Astrocyte (in vitro differentiated cells and primary cell): ENCODE measurements around the gene SORT1. TPM values are rescaled to one million over a fixed set of nuclear protein-coding genes. Genes with fewer than 3 reads are reported as not detected.

Experiments used
- DNase-seq: peaks from one replicate; pipeline ENCODE4 v3.0.0-alpha.2; 2010; ENCODE audit warnings: low read depth
- FAIRE-seq: peaks from 2 replicates; lab custom pipeline; 2011; peaks lifted over from hg19 to GRCh38; lab: Jason Lieb, UNC
- H2AFZ ChIP-seq: 2 replicates; pipeline ENCODE4 v1.6.0; 2012; ENCODE audit warnings: low read depth, low read length, inconsistent platforms
- H3K27ac ChIP-seq: 2 replicates; pipeline ENCODE4 v1.5.1; 2011; ENCODE audit warnings: low read depth, low read length, inconsistent platforms
- H3K27me3 ChIP-seq: 2 replicates; pipeline ENCODE4 v1.6.0; 2011; ENCODE audit warnings: low read length, inconsistent platforms; ENCODE audit not compliant: insufficient read depth
- H3K36me3 ChIP-seq: 2 replicates; pipeline ENCODE4 v1.5.1; 2011; ENCODE audit warnings: low read length, inconsistent platforms; ENCODE audit not compliant: insufficient read depth
- H3K4me1 ChIP-seq: 2 replicates; pipeline ENCODE4 v1.5.1; 2011; ENCODE audit warnings: low read length, inconsistent platforms; ENCODE audit not compliant: insufficient read depth
- H3K4me2 ChIP-seq: 2 replicates; pipeline ENCODE4 v1.6.0; 2012; ENCODE audit warnings: low read length, inconsistent platforms
- H3K4me3 ChIP-seq: 2 replicates; pipeline ENCODE4 v1.5.1; 2011; ENCODE audit warnings: low read depth, mild to moderate bottlenecking, low read length, inconsistent platforms; ENCODE audit not compliant: insufficient read depth
- H3K79me2 ChIP-seq: 2 replicates; pipeline ENCODE4 v1.6.0; 2012; ENCODE audit warnings: mild to moderate bottlenecking, low read length, inconsistent platforms; ENCODE audit not compliant: insufficient read depth
- H3K9ac ChIP-seq: 2 replicates; pipeline ENCODE4 v1.6.0; 2012; ENCODE audit warnings: mild to moderate bottlenecking, low read length, inconsistent platforms
- H3K9me3 ChIP-seq: 2 replicates; pipeline ENCODE4 v1.5.1; 2012; ENCODE audit warnings: low read depth, mild to moderate bottlenecking, low read length, inconsistent platforms; ENCODE audit not compliant: insufficient read depth
- H4K20me1 ChIP-seq: 2 replicates; pipeline ENCODE4 v1.6.0; 2012; ENCODE audit warnings: low read length, inconsistent platforms; ENCODE audit not compliant: insufficient read depth
- H3K27ac Mint-ChIP-seq: one replicate; pipeline ENCODE4 v1.8.0; 2021; ENCODE audit warnings: mild to moderate bottlenecking, mixed read lengths; ENCODE audit not compliant: unreplicated experiment
- H3K27me3 Mint-ChIP-seq: one replicate; pipeline ENCODE4 v1.8.0; 2021; ENCODE audit warnings: low read depth, mixed read lengths; ENCODE audit not compliant: unreplicated experiment
- H3K36me3 Mint-ChIP-seq: one replicate; pipeline ENCODE4 v1.8.0; 2021; ENCODE audit warnings: low read depth, mixed read lengths; ENCODE audit not compliant: unreplicated experiment
- H3K4me1 Mint-ChIP-seq: one replicate; pipeline ENCODE4 v1.8.0; 2021; ENCODE audit warnings: low read depth, mixed read lengths; ENCODE audit not compliant: unreplicated experiment
- H3K4me3 Mint-ChIP-seq: one replicate; pipeline ENCODE4 v1.8.0; 2021; ENCODE audit warnings: mild to moderate bottlenecking, moderate library complexity, mixed read lengths; ENCODE audit not compliant: unreplicated experiment
- H3K9me3 Mint-ChIP-seq: one replicate; pipeline ENCODE4 v1.8.0; 2021; ENCODE audit warnings: mild to moderate bottlenecking, mixed read lengths; ENCODE audit not compliant: unreplicated experiment
- EZH2 ChIP-seq: IDR thresholded peaks from 2 replicates; pipeline ENCODE4 v1.6.1; 2012; ENCODE audit warnings: mild to moderate bottlenecking, low read length, inconsistent platforms; ENCODE audit not compliant: insufficient read depth
- total RNA-seq: library from RNA; stranded (reverse); gene quantifications from 2 replicates; pipeline ENCODE4 v1.2.1, GENCODE V29; 2021
- TF ChIP-seq, protein P1 (sequence below): IDR thresholded peaks from 2 replicates; pipeline ENCODE4 v1.5.1; 2011; ENCODE audit warnings: low read depth, mild to moderate bottlenecking, inconsistent platforms, low read length, moderate library complexity; ENCODE audit not compliant: insufficient read depth

The SORT1 gene
- total RNA-seq, 1 donor from 2014 or later, result 135 TPM

DNA sequence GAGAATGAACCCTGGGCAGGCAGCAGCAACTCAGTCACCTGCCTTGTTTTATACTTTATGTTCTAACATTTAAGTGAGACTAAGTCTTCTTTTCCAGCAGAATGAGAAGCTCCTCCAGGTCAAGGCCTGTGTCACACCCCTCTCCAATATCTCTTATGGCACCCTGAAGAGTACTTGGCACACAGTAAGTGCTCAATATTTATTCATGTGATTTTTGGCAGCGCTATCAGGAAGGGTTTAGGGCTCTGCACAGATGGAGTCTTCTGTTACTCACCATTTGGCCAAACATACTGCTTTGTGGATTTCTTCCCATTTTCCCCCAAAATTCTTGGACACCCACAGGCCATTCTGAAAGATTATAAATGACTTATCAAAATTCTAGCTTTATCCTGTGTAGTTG, 47.1 kb downstream of the SORT1 start:
- H3K27ac ChIP-seq, result no peak overlapping the region
- no peaks in the 10 kb centered on the region for H3K79me2 ChIP-seq
- H3K27me3 ChIP-seq, result no peaks in the 10 kb centered on the region
- no peaks in the 10 kb centered on the region for H4K20me1 ChIP-seq
- H3K4me3 ChIP-seq, result no peak overlapping the region
- H3K27ac Mint-ChIP-seq, result no peak overlapping the region
- H3K27me3 Mint-ChIP-seq, result no peaks in the 10 kb centered on the region
- peaks cover 15% of the 10 kb centered on the region for H3K36me3 ChIP-seq
- H3K9me3 Mint-ChIP-seq, result no peaks in the 10 kb centered on the region
- FAIRE-seq, result no peak
- no peaks in the 10 kb centered on the region for H3K9me3 ChIP-seq
- peaks cover 23% of the 10 kb centered on the region for H3K36me3 Mint-ChIP-seq
- no peak overlapping the region for H3K9ac ChIP-seq
- no peaks in the 10 kb centered on the region for H3K4me1 ChIP-seq
- H3K4me1 Mint-ChIP-seq, result no peaks in the 10 kb centered on the region
- no peak for DNase-seq
- no peak for TF ChIP-seq EZH2
- TF ChIP-seq, protein P1, sequence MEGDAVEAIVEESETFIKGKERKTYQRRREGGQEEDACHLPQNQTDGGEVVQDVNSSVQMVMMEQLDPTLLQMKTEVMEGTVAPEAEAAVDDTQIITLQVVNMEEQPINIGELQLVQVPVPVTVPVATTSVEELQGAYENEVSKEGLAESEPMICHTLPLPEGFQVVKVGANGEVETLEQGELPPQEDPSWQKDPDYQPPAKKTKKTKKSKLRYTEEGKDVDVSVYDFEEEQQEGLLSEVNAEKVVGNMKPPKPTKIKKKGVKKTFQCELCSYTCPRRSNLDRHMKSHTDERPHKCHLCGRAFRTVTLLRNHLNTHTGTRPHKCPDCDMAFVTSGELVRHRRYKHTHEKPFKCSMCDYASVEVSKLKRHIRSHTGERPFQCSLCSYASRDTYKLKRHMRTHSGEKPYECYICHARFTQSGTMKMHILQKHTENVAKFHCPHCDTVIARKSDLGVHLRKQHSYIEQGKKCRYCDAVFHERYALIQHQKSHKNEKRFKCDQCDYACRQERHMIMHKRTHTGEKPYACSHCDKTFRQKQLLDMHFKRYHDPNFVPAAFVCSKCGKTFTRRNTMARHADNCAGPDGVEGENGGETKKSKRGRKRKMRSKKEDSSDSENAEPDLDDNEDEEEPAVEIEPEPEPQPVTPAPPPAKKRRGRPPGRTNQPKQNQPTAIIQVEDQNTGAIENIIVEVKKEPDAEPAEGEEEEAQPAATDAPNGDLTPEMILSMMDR, result no peak
- H2AFZ ChIP-seq, result no peak overlapping the region
- H3K4me3 Mint-ChIP-seq, result no peak overlapping the region
- H3K4me2 ChIP-seq, result no peak overlapping the region

DNA sequence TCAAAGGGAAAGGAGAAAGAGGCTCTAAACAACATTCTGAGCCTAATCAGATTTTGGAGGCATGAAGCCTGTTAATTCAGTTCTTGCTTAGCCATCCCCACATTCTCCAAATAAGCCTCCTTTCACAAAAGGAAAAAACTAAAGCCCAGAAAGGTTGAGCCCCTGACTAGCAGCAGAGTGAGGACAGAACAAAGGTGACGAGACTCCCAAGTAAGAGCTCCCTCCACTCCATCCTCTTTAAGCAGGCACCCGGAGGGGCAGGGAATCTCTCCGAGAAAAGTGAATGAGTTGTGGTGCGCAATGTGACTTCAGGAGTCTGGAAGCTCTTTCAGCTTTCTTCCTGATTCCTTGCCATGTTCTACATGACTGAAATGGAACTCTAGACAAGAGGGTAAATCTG, 47.5 kb downstream of the SORT1 start:
- H3K4me2 ChIP-seq, result no peak overlapping the region
- H3K4me3 Mint-ChIP-seq, result no peak overlapping the region
- no peak overlapping the region for H2AFZ ChIP-seq
- TF ChIP-seq EZH2, result no peak
- TF ChIP-seq, protein P1, result no peak
- no peaks in the 10 kb centered on the region for H3K4me1 Mint-ChIP-seq
- no peaks in the 10 kb centered on the region for H3K9me3 ChIP-seq
- H3K9ac ChIP-seq, result no peak overlapping the region
- FAIRE-seq (no peak), DNase-seq (no peak)
- no peaks in the 10 kb centered on the region for H3K27me3 ChIP-seq
- H3K36me3 Mint-ChIP-seq, result peaks cover 23% of the 10 kb centered on the region
- H3K4me3 ChIP-seq, result no peak overlapping the region
- no peak overlapping the region for H3K27ac ChIP-seq
- no peaks in the 10 kb centered on the region for H3K4me1 ChIP-seq
- no peaks in the 10 kb centered on the region for H3K27me3 Mint-ChIP-seq
- H4K20me1 ChIP-seq, result no peaks in the 10 kb centered on the region
- H3K36me3 ChIP-seq, result peaks cover 18% of the 10 kb centered on the region
- no peaks in the 10 kb centered on the region for H3K79me2 ChIP-seq
- no peak overlapping the region for H3K27ac Mint-ChIP-seq
- no peaks in the 10 kb centered on the region for H3K9me3 Mint-ChIP-seq

DNA sequence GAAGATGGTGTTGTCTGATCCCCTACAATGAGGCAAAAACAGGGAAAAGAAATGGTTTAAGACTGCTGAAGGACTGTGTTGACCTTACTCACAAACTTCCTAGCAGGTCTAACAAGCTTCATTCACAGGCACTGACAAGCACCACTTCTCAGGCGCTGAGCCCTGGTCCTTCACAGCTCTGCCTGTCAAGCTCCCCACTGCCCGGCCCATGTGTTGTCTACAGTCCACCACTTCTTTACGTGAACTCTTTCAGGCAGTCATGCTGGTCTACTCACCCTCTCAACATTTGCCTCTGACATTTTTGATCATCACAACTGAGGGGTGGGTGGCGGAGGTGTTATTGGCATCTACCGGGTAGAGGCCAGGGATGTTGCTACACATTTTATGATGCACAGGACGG, 50.2 kb downstream of the SORT1 start:
- TF ChIP-seq, protein P1, result no peak
- no peak for TF ChIP-seq EZH2
- Histone ChIP-seq H2AFZ (no peak overlapping the region), H3K79me2 (no peaks in the 10 kb centered on the region), H3K4me2 (no peak overlapping the region), H3K4me1 (no peaks in the 10 kb centered on the region), H3K27me3 (no peaks in the 10 kb centered on the region), H3K36me3 (peaks cover 25% of the 10 kb centered on the region), H3K4me3 (no peak overlapping the region), H3K9me3 (no peaks in the 10 kb centered on the region), H3K9ac (no peak overlapping the region), H4K20me1 (no peaks in the 10 kb centered on the region), H3K27ac (no peak overlapping the region)
- Mint-ChIP-seq H3K4me3 (no peak overlapping the region), H3K9me3 (no peaks in the 10 kb centered on the region), H3K36me3 (peaks cover 26% of the 10 kb centered on the region), H3K4me1 (no peaks in the 10 kb centered on the region), H3K27me3 (no peaks in the 10 kb centered on the region), H3K27ac (no peak overlapping the region)
- FAIRE-seq, result no peak
- DNase-seq, result no peak
